ENCODE data around the gene PTPRA. TPM values are rescaled to one million over a fixed set of nuclear protein-coding genes. Genes with fewer than 3 reads are reported as not detected.

Gene PTPRA
- total and polyA plus RNA-seq, 9 of the 15 experiments (the other 6 are each of a cell fraction or from before 2014, with no cell fraction given) = 3.4 to 80.5 (median 28.0) TPM

DNA sequence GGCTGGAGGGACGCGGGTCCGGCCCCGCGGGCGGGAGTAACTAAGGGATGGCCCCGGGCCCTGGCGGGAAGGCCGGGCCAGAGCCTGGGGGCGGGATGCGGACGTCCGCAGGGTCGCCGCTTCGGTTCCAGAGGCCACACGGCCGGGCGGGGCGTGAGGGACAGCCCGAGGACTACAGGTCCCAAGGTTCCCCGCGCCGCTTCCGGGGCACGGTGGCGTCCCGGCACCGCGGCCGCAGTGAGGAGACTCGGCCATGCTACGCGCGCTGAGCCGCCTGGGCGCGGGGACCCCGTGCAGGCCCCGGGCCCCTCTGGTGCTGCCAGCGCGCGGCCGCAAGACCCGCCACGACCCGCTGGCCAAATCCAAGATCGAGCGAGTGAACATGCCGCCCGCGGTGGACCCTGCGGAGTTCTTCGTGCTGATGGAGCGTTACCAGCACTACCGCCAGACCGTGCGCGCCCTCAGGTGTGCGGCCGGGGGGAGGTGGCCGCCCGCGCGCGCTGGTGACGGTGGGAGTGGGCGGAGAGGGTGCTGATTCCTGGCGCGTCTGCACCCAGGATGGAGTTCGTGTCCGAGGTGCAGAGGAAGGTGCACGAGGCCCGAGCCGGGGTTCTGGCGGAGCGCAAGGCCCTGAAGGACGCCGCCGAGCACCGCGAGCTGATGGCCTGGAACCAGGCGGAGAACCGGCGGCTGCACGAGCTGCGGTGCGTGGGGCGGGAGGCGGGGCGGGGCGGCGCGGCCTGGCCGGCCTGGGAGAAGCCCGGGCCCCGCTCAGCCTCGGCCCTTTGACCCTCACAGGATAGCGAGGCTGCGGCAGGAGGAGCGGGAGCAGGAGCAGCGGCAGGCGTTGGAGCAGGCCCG, 172.8 kb downstream of the PTPRA start, which contains the start of gene MRPS26 (continued):
- TF ChIP-seq, protein P1, sequence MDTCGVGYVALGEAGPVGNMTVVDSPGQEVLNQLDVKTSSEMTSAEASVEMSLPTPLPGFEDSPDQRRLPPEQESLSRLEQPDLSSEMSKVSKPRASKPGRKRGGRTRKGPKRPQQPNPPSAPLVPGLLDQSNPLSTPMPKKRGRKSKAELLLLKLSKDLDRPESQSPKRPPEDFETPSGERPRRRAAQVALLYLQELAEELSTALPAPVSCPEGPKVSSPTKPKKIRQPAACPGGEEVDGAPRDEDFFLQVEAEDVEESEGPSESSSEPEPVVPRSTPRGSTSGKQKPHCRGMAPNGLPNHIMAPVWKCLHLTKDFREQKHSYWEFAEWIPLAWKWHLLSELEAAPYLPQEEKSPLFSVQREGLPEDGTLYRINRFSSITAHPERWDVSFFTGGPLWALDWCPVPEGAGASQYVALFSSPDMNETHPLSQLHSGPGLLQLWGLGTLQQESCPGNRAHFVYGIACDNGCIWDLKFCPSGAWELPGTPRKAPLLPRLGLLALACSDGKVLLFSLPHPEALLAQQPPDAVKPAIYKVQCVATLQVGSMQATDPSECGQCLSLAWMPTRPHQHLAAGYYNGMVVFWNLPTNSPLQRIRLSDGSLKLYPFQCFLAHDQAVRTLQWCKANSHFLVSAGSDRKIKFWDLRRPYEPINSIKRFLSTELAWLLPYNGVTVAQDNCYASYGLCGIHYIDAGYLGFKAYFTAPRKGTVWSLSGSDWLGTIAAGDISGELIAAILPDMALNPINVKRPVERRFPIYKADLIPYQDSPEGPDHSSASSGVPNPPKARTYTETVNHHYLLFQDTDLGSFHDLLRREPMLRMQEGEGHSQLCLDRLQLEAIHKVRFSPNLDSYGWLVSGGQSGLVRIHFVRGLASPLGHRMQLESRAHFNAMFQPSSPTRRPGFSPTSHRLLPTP (IDR thresholded peaks at IDR 0.05; ENCODE audit: borderline replicate concordance, extremely low read depth, insufficient read length) = no peak
- peak; percentile 49 for TF ChIP-seq ZNF12 (CRISPR knock-in tag; IDR thresholded peaks at IDR 0.05)
- TF ChIP-seq ZNF766 (CRISPR knock-in tag; conservative IDR thresholded peaks at IDR 0.05) = no peak
- TF ChIP-seq, protein P2, sequence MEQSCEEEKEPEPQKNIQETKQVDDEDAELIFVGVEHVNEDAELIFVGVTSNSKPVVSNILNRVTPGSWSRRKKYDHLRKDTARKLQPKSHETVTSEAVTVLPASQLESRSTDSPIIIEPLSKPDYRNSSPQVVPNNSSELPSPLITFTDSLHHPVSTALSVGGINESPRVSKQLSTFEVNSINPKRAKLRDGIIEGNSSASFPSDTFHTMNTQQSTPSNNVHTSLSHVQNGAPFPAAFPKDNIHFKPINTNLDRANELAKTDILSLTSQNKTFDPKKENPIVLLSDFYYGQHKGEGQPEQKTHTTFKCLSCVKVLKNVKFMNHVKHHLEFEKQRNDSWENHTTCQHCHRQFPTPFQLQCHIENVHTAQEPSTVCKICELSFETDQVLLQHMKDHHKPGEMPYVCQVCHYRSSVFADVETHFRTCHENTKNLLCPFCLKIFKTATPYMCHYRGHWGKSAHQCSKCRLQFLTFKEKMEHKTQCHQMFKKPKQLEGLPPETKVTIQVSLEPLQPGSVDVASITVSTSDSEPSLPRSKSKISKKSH (CRISPR knock-in tag; IDR thresholded peaks at IDR 0.05) = no peak
- TF ChIP-seq FIP1L1 (IDR thresholded peaks at IDR 0.05; ENCODE audit: low read depth, low read length, poor library complexity, severe bottlenecking) = peak; percentile 75
- TF ChIP-seq PCBP1 (IDR thresholded peaks at IDR 0.05; ENCODE audit: low read depth, low read length, poor library complexity, severe bottlenecking) = peak; percentile 76
- TF ChIP-seq, protein P3, sequence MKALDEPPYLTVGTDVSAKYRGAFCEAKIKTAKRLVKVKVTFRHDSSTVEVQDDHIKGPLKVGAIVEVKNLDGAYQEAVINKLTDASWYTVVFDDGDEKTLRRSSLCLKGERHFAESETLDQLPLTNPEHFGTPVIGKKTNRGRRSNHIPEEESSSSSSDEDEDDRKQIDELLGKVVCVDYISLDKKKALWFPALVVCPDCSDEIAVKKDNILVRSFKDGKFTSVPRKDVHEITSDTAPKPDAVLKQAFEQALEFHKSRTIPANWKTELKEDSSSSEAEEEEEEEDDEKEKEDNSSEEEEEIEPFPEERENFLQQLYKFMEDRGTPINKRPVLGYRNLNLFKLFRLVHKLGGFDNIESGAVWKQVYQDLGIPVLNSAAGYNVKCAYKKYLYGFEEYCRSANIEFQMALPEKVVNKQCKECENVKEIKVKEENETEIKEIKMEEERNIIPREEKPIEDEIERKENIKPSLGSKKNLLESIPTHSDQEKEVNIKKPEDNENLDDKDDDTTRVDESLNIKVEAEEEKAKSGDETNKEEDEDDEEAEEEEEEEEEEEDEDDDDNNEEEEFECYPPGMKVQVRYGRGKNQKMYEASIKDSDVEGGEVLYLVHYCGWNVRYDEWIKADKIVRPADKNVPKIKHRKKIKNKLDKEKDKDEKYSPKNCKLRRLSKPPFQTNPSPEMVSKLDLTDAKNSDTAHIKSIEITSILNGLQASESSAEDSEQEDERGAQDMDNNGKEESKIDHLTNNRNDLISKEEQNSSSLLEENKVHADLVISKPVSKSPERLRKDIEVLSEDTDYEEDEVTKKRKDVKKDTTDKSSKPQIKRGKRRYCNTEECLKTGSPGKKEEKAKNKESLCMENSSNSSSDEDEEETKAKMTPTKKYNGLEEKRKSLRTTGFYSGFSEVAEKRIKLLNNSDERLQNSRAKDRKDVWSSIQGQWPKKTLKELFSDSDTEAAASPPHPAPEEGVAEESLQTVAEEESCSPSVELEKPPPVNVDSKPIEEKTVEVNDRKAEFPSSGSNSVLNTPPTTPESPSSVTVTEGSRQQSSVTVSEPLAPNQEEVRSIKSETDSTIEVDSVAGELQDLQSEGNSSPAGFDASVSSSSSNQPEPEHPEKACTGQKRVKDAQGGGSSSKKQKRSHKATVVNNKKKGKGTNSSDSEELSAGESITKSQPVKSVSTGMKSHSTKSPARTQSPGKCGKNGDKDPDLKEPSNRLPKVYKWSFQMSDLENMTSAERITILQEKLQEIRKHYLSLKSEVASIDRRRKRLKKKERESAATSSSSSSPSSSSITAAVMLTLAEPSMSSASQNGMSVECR (CRISPR knock-in tag; IDR thresholded peaks at IDR 0.05) = peak; percentile 96; the same call in 1 of the 2 replicates
- TF ChIP-seq, protein P4, sequence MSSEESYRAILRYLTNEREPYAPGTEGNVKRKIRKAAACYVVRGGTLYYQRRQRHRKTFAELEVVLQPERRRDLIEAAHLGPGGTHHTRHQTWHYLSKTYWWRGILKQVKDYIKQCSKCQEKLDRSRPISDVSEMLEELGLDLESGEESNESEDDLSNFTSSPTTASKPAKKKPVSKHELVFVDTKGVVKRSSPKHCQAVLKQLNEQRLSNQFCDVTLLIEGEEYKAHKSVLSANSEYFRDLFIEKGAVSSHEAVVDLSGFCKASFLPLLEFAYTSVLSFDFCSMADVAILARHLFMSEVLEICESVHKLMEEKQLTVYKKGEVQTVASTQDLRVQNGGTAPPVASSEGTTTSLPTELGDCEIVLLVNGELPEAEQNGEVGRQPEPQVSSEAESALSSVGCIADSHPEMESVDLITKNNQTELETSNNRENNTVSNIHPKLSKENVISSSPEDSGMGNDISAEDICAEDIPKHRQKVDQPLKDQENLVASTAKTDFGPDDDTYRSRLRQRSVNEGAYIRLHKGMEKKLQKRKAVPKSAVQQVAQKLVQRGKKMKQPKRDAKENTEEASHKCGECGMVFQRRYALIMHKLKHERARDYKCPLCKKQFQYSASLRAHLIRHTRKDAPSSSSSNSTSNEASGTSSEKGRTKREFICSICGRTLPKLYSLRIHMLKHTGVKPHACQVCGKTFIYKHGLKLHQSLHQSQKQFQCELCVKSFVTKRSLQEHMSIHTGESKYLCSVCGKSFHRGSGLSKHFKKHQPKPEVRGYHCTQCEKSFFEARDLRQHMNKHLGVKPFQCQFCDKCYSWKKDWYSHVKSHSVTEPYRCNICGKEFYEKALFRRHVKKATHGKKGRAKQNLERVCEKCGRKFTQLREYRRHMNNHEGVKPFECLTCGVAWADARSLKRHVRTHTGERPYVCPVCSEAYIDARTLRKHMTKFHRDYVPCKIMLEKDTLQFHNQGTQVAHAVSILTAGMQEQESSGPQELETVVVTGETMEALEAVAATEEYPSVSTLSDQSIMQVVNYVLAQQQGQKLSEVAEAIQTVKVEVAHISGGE (CRISPR knock-in tag; IDR thresholded peaks at IDR 0.05) = peak in 2 of 3 experiments; percentile 12 to 71; a peak in 1 of 6 replicates
- no peak for TF ChIP-seq SRSF3 (IDR thresholded peaks at IDR 0.05; ENCODE audit: insufficient read depth, low read length)
- TF ChIP-seq PURB (CRISPR knock-in tag; IDR thresholded peaks at IDR 0.05; ENCODE audit: low read depth) = no peak

All from K562 (cell line).